PC-3 (cell line): ENCODE measurements around the gene PTPN21. TPM values are rescaled to one million over a fixed set of nuclear protein-coding genes. Genes with fewer than 3 reads are reported as not detected.

Experiments used
- ATAC-seq: fragments of 200-7000 bp; cut with Tn5 transposase; 2 replicates; pipeline ENCODE4 v1.9.1; 2020; ENCODE audit warnings: mild to moderate bottlenecking, moderate library complexity
- BruUV-seq: library from RNA; stranded (reverse); fragments of 400-500 nt; replicated peaks from 2 replicates; lab custom pipeline; 2021; lab: Mats Ljungman, UMichigan
- CTCF ChIA-PET: fragments of 300-600 bp; sonication (Branson Sonifier 250); formaldehyde crosslinking; loops from one replicate; lab custom pipeline; 2022; ENCODE audit warnings: antibody characterized with exemption; lab: Charles Lee
- POLR2A ChIA-PET: fragments of 300-600 bp; sonication (Branson Sonifier 250); formaldehyde crosslinking; loops from one replicate; lab custom pipeline; 2022; ENCODE audit warnings: antibody characterized with exemption; ENCODE audit not compliant: unreplicated experiment; lab: Charles Lee
- DNase-seq: peaks from one replicate; pipeline ENCODE4 v3.0.0-alpha.2; 2015
- H2AFZ ChIP-seq: fragments of 300-600 bp; sonication (generic); 2 replicates; pipeline ENCODE4 v1.6.0; 2016; ENCODE audit warnings: antibody characterized with exemption, low read length
- H3F3A ChIP-seq: fragments of 300-600 bp; sonication (generic); one replicate; pipeline ENCODE4 v1.6.0; 2017; ENCODE audit warnings: antibody characterized with exemption, low read length, control low read depth, mild to moderate bottlenecking; ENCODE audit not compliant: unreplicated experiment
- H3K27ac ChIP-seq: fragments of 300-600 bp; sonication (generic); 2 replicates; pipeline ENCODE4 v1.5.1; 2016; ENCODE audit warnings: mild to moderate bottlenecking, low read length
- H3K27me3 ChIP-seq: fragments of 300-600 bp; sonication (generic); 2 replicates; pipeline ENCODE4 v1.6.1; 2016; ENCODE audit warnings: low read length, mixed read lengths
- H3K36me3 ChIP-seq: fragments of 300-600 bp; sonication (generic); 2 replicates; pipeline ENCODE4 v1.6.1; 2016; ENCODE audit warnings: low read depth, mixed run types, low read length, mixed read lengths
- H3K4me1 ChIP-seq: fragments of 300-600 bp; sonication (generic); 2 replicates; pipeline ENCODE4 v1.5.1; 2016; ENCODE audit warnings: low read length; ENCODE audit not compliant: insufficient read depth
- H3K4me2 ChIP-seq: fragments of 300-600 bp; sonication (generic); 2 replicates; pipeline ENCODE4 v1.6.0; 2016; ENCODE audit warnings: low read length
- H3K4me3 ChIP-seq: fragments of 300-600 bp; sonication (generic); 2 replicates; pipeline ENCODE4 v1.5.1; 2016; ENCODE audit warnings: mild to moderate bottlenecking, low read length, mixed read lengths
- H3K79me2 ChIP-seq: fragments of 300-600 bp; sonication (generic); 2 replicates; pipeline ENCODE4 v1.6.1; 2017; ENCODE audit warnings: low read length, mixed read lengths
- H3K9ac ChIP-seq: fragments of 300-600 bp; sonication (generic); 2 replicates; pipeline ENCODE4 v1.6.0; 2016; ENCODE audit warnings: mild to moderate bottlenecking, low read length
- H3K9me2 ChIP-seq: fragments of 300-600 bp; sonication (generic); replicated peaks from 2 replicates; pipeline ENCODE4 v1.6.1; 2016; ENCODE audit warnings: mixed run types, low read length, mixed read lengths
- H3K9me3 ChIP-seq: fragments of 300-600 bp; sonication (generic); 2 replicates; pipeline ENCODE4 v1.6.1; 2016; ENCODE audit warnings: low read length, mixed read lengths
- H4K20me1 ChIP-seq: fragments of 300-600 bp; sonication (generic); 2 replicates; pipeline ENCODE4 v1.6.1; 2016; ENCODE audit warnings: low read length, mixed read lengths
- EZH2 ChIP-seq: fragments of 300-600 bp; sonication (generic); IDR thresholded peaks from one replicate; pipeline ENCODE4 v1.6.1; 2017; ENCODE audit warnings: antibody characterized with exemption, mild to moderate bottlenecking, low read length; ENCODE audit not compliant: unreplicated experiment
- EZH2phosphoT487 ChIP-seq: fragments of 300-600 bp; sonication (generic); IDR thresholded peaks from 2 replicates; pipeline ENCODE4 v1.6.1; 2018; ENCODE audit warnings: mild to moderate bottlenecking, antibody characterized with exemption, low read length, borderline replicate concordance
- intact Hi-C: fragments of 100-400 bp; cut with micrococcal nuclease; formaldehyde crosslinking; loops from 2 replicates; pipeline ENCODE4 v1.9.0; 2023
- total RNA-seq: library from RNA; depleted of rRNA; stranded (reverse); fragments of >200 nt; gene quantifications from 2 replicates; pipeline ENCODE4 v1.2.3, GENCODE V29; 2014
- TF ChIP-seq, protein P1 (sequence below): fragments of 300-600 bp; sonication (generic); conservative IDR thresholded peaks from 2 replicates; pipeline ENCODE4 v1.5.1; 2017; ENCODE audit warnings: antibody characterized with exemption, low read depth, mild to moderate bottlenecking, low read length

Gene PTPN21
- total RNA-seq, 1 experiment from 2014 or later: 6.3 TPM

- Histone ChIP-seq H3F3A (no peaks in the 10 kb centered on the region), H3K79me2 (peaks cover 34% of the 10 kb centered on the region), H3K9me2 (no peaks in the 10 kb centered on the region), H3K4me1 (peaks cover 24% of the 10 kb centered on the region), H3K9ac (peak overlapping the region; percentile 61), H2AFZ (peak overlapping the region; percentile 82), H3K4me2 (peak overlapping the region; percentile 83), H3K36me3 (0 out of 2 replicates have a peak, but pooled peaks cover under 1% of the 10 kb centered on the region), H3K27me3 (no peaks in the 10 kb centered on the region), H4K20me1 (no peaks in the 10 kb centered on the region), H3K27ac (no peak overlapping the region), H3K4me3 (peak overlapping the region; percentile 82), H3K9me3 (no peaks in the 10 kb centered on the region)
- ChIA-PET CTCF (no interaction called here), POLR2A (interaction anchor here (0.7 kb wide), 1 partner anchor 74 kb away, joined by 5 read pairs; no protein-coding TSS in a partner anchor)
- DNase-seq: peak; percentile 36
- intact Hi-C loops: no loop called here
- no peak for ATAC-seq
- TF ChIP-seq, protein P1, sequence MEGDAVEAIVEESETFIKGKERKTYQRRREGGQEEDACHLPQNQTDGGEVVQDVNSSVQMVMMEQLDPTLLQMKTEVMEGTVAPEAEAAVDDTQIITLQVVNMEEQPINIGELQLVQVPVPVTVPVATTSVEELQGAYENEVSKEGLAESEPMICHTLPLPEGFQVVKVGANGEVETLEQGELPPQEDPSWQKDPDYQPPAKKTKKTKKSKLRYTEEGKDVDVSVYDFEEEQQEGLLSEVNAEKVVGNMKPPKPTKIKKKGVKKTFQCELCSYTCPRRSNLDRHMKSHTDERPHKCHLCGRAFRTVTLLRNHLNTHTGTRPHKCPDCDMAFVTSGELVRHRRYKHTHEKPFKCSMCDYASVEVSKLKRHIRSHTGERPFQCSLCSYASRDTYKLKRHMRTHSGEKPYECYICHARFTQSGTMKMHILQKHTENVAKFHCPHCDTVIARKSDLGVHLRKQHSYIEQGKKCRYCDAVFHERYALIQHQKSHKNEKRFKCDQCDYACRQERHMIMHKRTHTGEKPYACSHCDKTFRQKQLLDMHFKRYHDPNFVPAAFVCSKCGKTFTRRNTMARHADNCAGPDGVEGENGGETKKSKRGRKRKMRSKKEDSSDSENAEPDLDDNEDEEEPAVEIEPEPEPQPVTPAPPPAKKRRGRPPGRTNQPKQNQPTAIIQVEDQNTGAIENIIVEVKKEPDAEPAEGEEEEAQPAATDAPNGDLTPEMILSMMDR: no peak
- TF ChIP-seq EZH2phosphoT487: no peak
- TF ChIP-seq EZH2: no peak
- BruUV-seq: TSS peak; percentile 63
Measured at GRCh38 chr14:88553886-88554456, 836 bp downstream of the PTPN21 start.

DNA sequence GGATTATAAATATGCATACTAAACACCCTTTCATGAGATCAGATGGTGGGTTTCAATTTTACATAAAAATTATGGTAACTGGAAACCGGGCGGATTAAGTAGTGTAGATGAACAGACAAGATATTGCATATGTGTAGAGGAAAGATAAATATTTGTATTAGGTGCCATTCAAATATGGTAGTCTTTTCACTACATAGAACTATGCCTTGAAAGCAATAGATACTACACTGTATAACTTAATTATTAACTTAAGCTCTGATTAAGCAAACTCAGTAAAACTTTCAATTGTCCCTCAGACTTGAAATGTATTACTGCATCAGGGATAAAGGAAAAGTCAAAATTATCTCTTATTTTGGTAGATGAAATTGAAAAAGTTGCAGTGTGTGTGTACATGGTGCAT, 1.9 kb downstream of the PTPN21 start:
- H3K79me2 ChIP-seq: peaks cover 34% of the 10 kb centered on the region
- DNase-seq (no peak), ATAC-seq (no peak)
- H3K9ac ChIP-seq: peak overlapping the region; percentile 61; the same call in 1 of the 2 replicates
- CTCF ChIA-PET: interaction anchor here (0.6 kb wide), 1 partner anchor 696 kb away, joined by 3 read pairs; no protein-coding TSS in a partner anchor
- no peaks in the 10 kb centered on the region for H3K9me3 ChIP-seq
- BruUV-seq: no TSS peak
- no peaks in the 10 kb centered on the region for H3F3A ChIP-seq
- TF ChIP-seq EZH2 (no peak), EZH2phosphoT487 (no peak)
- TF ChIP-seq, protein P1: no peak
- H3K4me2 ChIP-seq: peak overlapping the region; percentile 83
- no peaks in the 10 kb centered on the region for H3K9me2 ChIP-seq
- no peak overlapping the region for H2AFZ ChIP-seq
- H3K27me3 ChIP-seq: no peaks in the 10 kb centered on the region
- intact Hi-C loops: no loop called here
- no peak overlapping the region for H3K27ac ChIP-seq
- H4K20me1 ChIP-seq: no peaks in the 10 kb centered on the region
- H3K36me3 ChIP-seq: 0 out of 2 replicates have a peak, but pooled peaks cover 3% of the 10 kb centered on the region
- peak overlapping the region; percentile 82 for H3K4me3 ChIP-seq
- POLR2A ChIA-PET: no interaction called here
- H3K4me1 ChIP-seq: peaks cover 24% of the 10 kb centered on the region

DNA sequence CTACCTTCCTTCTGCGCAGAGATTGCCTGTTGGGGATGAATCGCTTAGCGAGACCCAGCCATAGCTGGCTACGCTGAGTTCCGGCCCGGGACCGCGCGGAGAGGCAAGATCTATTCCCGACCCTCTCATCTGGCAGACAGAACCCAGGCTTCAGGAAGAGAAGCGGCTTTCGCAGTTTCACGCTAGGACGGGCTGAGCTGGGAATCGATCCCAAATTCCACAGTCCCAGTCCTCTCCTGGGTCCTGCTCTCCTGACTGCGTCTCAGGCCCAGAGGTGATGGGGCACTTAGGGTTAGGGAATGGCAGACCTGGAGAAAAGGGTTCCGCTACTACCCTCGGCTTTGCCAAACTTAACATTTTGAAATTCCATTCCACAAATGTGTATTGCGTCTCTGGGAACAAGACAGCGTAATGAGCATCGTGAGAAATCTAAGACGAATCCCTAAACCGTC, 2.8 kb downstream of the PTPN21 start:
- ChIA-PET CTCF (interaction anchor here (0.6 kb wide), 1 partner anchor 30 kb away, joined by 3 read pairs; no protein-coding TSS in a partner anchor), POLR2A (interaction anchor here (1.4 kb wide), 1 partner anchor 30 kb away, joined by 4 read pairs; no protein-coding TSS in a partner anchor)
- H3K4me1 ChIP-seq: peaks cover 24% of the 10 kb centered on the region
- peak overlapping the region; percentile 93 for H2AFZ ChIP-seq
- H3K79me2 ChIP-seq: peaks cover 34% of the 10 kb centered on the region
- BruUV-seq: TSS peak; percentile 70
- no peaks in the 10 kb centered on the region for H4K20me1 ChIP-seq
- peak overlapping the region; percentile 82 for H3K4me3 ChIP-seq
- peak overlapping the region; percentile 56 for H3K9ac ChIP-seq
- ATAC-seq (peak; percentile 9), DNase-seq (peak; percentile 20)
- no peaks in the 10 kb centered on the region for H3K9me2 ChIP-seq
- no peaks in the 10 kb centered on the region for H3K27me3 ChIP-seq
- H3K36me3 ChIP-seq: 0 out of 2 replicates have a peak, but pooled peaks cover 3% of the 10 kb centered on the region
- TF ChIP-seq, protein P1: no peak
- no peak for TF ChIP-seq EZH2phosphoT487
- no peak for TF ChIP-seq EZH2
- no peaks in the 10 kb centered on the region for H3K9me3 ChIP-seq
- H3F3A ChIP-seq: no peaks in the 10 kb centered on the region
- intact Hi-C loops: loop anchor here (1.0 kb wide), 1 partner anchor 60 kb away; no protein-coding TSS in a partner anchor
- peak overlapping the region; percentile 83 for H3K4me2 ChIP-seq
- no peak overlapping the region for H3K27ac ChIP-seq
